ENCODE data around the gene PDHX.

The PDHX gene

GRCh38 chr11:34916843-34917770 lies 689 bp downstream of the PDHX start:
- Histone ChIP-seq H3K9me3 (no peaks in the 10 kb centered on the region), H3K4me3 (peak overlapping the region; percentile 87), H3K36me3 (replicated peaks) (peaks cover 21% of the 10 kb centered on the region), H3K27me3 (ENCODE audit: low read depth) (no peaks in the 10 kb centered on the region), H3K4me1 (peaks cover 8% of the 10 kb centered on the region)
- DNase-seq (ENCODE audit: low spot score in 2 of 2): peak; percentile 40 to 42
- in situ Hi-C loops (cut with MboI; ENCODE audit: low sequenced_read_pairs): loop anchor here (10.0 kb wide), 1 partner anchor 478 kb away; no protein-coding TSS in a partner anchor

GRCh38 chr11:34921156-34921555 lies 4.7 kb downstream of the PDHX start:
- no peaks in the 10 kb centered on the region for H3K9me3 ChIP-seq
- no peaks in the 10 kb centered on the region for H3K27me3 ChIP-seq (ENCODE audit: low read depth)
- no peak overlapping the region for H3K4me3 ChIP-seq
- peaks cover 6% of the 10 kb centered on the region for H3K36me3 ChIP-seq (replicated peaks)
- peaks cover 5% of the 10 kb centered on the region for H3K4me1 ChIP-seq
- no peak for DNase-seq (ENCODE audit: low spot score in 2 of 2)
- in situ Hi-C loops (cut with MboI; ENCODE audit: low sequenced_read_pairs): no loop called here

GRCh38 chr11:34924714-34925113 lies 8.3 kb downstream of the PDHX start:
- DNase-seq (ENCODE audit: low spot score in 2 of 2): no peak
- Histone ChIP-seq H3K4me3 (no peak overlapping the region), H3K9me3 (no peaks in the 10 kb centered on the region), H3K36me3 (replicated peaks) (peaks cover 3% of the 10 kb centered on the region), H3K27me3 (ENCODE audit: low read depth) (no peaks in the 10 kb centered on the region), H3K4me1 (peaks cover 12% of the 10 kb centered on the region)
- in situ Hi-C loops (cut with MboI; ENCODE audit: low sequenced_read_pairs): no loop called here

- Histone ChIP-seq H3K27me3 (ENCODE audit: low read depth) (no peaks in the 10 kb centered on the region), H3K4me3 (no peak overlapping the region), H3K4me1 (peaks cover 12% of the 10 kb centered on the region), H3K36me3 (replicated peaks) (no peaks in the 10 kb centered on the region), H3K9me3 (no peaks in the 10 kb centered on the region)
- peak in 1 of 2 experiments; percentile 41 for DNase-seq (ENCODE audit: low spot score in 2 of 2)
- in situ Hi-C loops (cut with MboI; ENCODE audit: low sequenced_read_pairs): no loop called here
These were observed 9.8 kb downstream of the PDHX start for GRCh38 chr11:34926101-34926830.

GRCh38 chr11:34926831-34927132 lies 10.4 kb downstream of the PDHX start:
- H3K36me3 ChIP-seq (replicated peaks): no peaks in the 10 kb centered on the region
- peaks cover 12% of the 10 kb centered on the region for H3K4me1 ChIP-seq
- no peak for DNase-seq (ENCODE audit: low spot score in 2 of 2)
- H3K9me3 ChIP-seq: no peaks in the 10 kb centered on the region
- H3K27me3 ChIP-seq (ENCODE audit: low read depth): no peaks in the 10 kb centered on the region
- in situ Hi-C loops (cut with MboI; ENCODE audit: low sequenced_read_pairs): no loop called here
- no peak overlapping the region for H3K4me3 ChIP-seq

GRCh38 chr11:34928268-34928959 lies 12.0 kb downstream of the PDHX start:
- peaks cover 4% of the 10 kb centered on the region; the same call in 1 of the 2 replicates for H3K36me3 ChIP-seq (replicated peaks)
- no peak overlapping the region for H3K4me3 ChIP-seq
- no peaks in the 10 kb centered on the region for H3K9me3 ChIP-seq
- peak in 1 of 2 experiments; percentile 48 for DNase-seq (ENCODE audit: low spot score in 2 of 2)
- peaks cover 24% of the 10 kb centered on the region for H3K4me1 ChIP-seq
- in situ Hi-C loops (cut with MboI; ENCODE audit: low sequenced_read_pairs): no loop called here
- H3K27me3 ChIP-seq (ENCODE audit: low read depth): no peaks in the 10 kb centered on the region

- no peaks in the 10 kb centered on the region for H3K27me3 ChIP-seq (ENCODE audit: low read depth)
- DNase-seq (ENCODE audit: low spot score in 2 of 2): no peak
- in situ Hi-C loops (cut with MboI; ENCODE audit: low sequenced_read_pairs): no loop called here
- H3K36me3 ChIP-seq (replicated peaks): peaks cover 4% of the 10 kb centered on the region; the same call in 1 of the 2 replicates
- no peak overlapping the region for H3K4me3 ChIP-seq
- H3K9me3 ChIP-seq: no peaks in the 10 kb centered on the region
- peaks cover 26% of the 10 kb centered on the region for H3K4me1 ChIP-seq
These were observed 12.7 kb downstream of the PDHX start for GRCh38 chr11:34928960-34929680.

- in situ Hi-C loops (cut with MboI; ENCODE audit: low sequenced_read_pairs): no loop called here
- Histone ChIP-seq H3K9me3 (no peaks in the 10 kb centered on the region), H3K27me3 (ENCODE audit: low read depth) (no peaks in the 10 kb centered on the region), H3K36me3 (replicated peaks) (peaks cover 4% of the 10 kb centered on the region; the same call in 1 of the 2 replicates), H3K4me3 (no peak overlapping the region), H3K4me1 (peaks cover 26% of the 10 kb centered on the region)
- DNase-seq (ENCODE audit: low spot score in 2 of 2): no peak
These were observed 13.7 kb downstream of the PDHX start for GRCh38 chr11:34929794-34930763.

- Histone ChIP-seq H3K9me3 (no peaks in the 10 kb centered on the region), H3K36me3 (replicated peaks) (peaks cover 5% of the 10 kb centered on the region), H3K27me3 (ENCODE audit: low read depth) (no peaks in the 10 kb centered on the region), H3K4me3 (no peak overlapping the region), H3K4me1 (peaks cover 21% of the 10 kb centered on the region)
- no peak for DNase-seq (ENCODE audit: low spot score in 2 of 2)
- in situ Hi-C loops (cut with MboI; ENCODE audit: low sequenced_read_pairs): no loop called here
These were observed 20.7 kb downstream of the PDHX start for GRCh38 chr11:34936945-34937629.

- peaks cover 2% of the 10 kb centered on the region; the same call in 1 of the 2 replicates for H3K36me3 ChIP-seq (replicated peaks)
- in situ Hi-C loops (cut with MboI; ENCODE audit: low sequenced_read_pairs): no loop called here
These were observed 22.2 kb downstream of the PDHX start for GRCh38 chr11:34938611-34939010.

GRCh38 chr11:34940026-34940677 lies 23.7 kb downstream of the PDHX start:
- DNase-seq (ENCODE audit: low spot score in 2 of 2): no peak
- no peaks in the 10 kb centered on the region for H3K9me3 ChIP-seq
- H3K4me1 ChIP-seq: peaks cover 7% of the 10 kb centered on the region
- H3K4me3 ChIP-seq: no peak overlapping the region
- no peaks in the 10 kb centered on the region for H3K27me3 ChIP-seq (ENCODE audit: low read depth)
- in situ Hi-C loops (cut with MboI; ENCODE audit: low sequenced_read_pairs): no loop called here
- H3K36me3 ChIP-seq (replicated peaks): peaks cover 2% of the 10 kb centered on the region; the same call in 1 of the 2 replicates

More at GRCh38 chr11:34938611-34939010, 22.2 kb downstream of the PDHX start:
- Histone ChIP-seq H3K27me3 (ENCODE audit: low read depth) (no peaks in the 10 kb centered on the region), H3K4me3 (no peak overlapping the region), H3K9me3 (no peaks in the 10 kb centered on the region), H3K4me1 (peaks cover 7% of the 10 kb centered on the region)
- DNase-seq (ENCODE audit: low spot score in 2 of 2): no peak

Measured in HAP-1 (cell line).